GM19351 (cell line): ENCODE data around the gene CHSY3.
"Not testable (repeated sequence)": the region's sequence is repeated elsewhere in the genome, so short reads cannot be mapped to it uniquely, and the experiment has no call there.

Experiments
- ATAC-seq: cut with Tn5 transposase; IDR thresholded peaks from one replicate; pipeline ENCODE4 v1.9.1; 2021; ENCODE audit warnings: mild to moderate bottlenecking, moderate library complexity; ENCODE audit not compliant: unreplicated experiment

CHSY3 gene

GRCh38 chr5:130151239-130151638 lies 247.0 kb downstream of the CHSY3 start:
- ATAC-seq, result no peak

- no peak for ATAC-seq
Measured at GRCh38 chr5:130155345-130156011, 251.2 kb downstream of the CHSY3 start.

- no peak for ATAC-seq
Measured at GRCh38 chr5:130158036-130158435, 253.8 kb downstream of the CHSY3 start.

DNA sequence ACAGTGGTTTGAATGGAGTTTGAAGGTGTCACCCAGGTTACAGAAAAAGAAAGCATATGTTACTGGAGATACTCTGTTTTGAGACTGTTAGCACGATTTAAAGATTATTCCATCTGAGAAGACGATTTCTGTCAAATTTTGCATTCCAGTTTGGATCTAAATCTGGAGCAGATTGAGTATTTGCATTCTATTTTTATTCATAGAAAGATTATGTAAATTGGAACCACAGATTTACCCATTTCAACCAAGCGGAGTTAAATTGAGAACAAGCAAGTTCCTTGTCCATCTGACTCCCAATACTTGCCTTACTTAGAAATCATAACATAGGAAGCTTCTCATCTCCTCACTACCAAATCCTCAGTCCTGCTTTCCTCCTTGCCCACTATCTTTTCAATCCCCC lies 255.7 kb downstream of the CHSY3 start:
- ATAC-seq, result no peak

- no peak for ATAC-seq
Measured at GRCh38 chr5:130164966-130165365, 260.7 kb downstream of the CHSY3 start.

GRCh38 chr5:130166839-130167490 lies 262.7 kb downstream of the CHSY3 start:
- ATAC-seq, result no peak

DNA sequence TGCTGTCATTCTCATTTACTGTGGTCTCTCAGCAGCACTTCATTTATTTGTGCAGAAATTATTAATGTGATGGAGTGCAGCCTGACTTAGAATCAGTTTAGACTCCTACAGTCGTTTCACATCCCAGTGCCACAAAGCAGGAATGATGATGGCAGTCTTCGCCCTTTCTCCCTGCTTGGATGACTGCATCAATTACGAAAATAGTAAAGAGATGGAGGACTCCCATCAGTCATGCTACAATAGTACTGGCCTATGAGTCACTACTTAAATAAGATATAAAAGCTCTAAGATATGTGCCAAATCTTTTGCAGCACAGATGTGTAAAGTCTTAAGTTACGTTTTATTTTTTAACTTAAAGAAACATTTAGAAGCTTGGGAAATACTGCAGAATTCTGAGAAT lies 263.9 kb downstream of the CHSY3 start:
- no peak for ATAC-seq

DNA sequence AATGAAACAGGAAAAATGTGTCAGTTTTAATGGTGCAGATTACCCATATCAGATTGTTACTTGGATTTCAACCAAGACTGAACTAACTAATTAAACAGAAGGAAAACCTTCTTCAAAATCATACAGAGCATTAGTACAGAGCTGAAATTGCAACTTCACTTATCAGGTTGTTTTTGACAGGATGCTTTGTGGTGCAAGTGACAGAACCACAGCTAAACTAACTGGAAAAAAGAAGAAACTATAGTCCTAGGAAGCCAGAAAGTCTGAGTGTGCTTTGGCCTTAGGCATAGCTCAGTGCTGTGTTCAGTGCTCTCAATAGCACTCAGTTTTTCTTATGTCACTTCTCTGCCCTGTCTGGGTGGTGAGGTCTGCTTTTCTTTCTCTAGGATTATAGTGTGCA lies 267.4 kb downstream of the CHSY3 start:
- ATAC-seq, result no peak

- no peak for ATAC-seq
Measured at GRCh38 chr5:130183115-130183514, 278.9 kb downstream of the CHSY3 start.

DNA sequence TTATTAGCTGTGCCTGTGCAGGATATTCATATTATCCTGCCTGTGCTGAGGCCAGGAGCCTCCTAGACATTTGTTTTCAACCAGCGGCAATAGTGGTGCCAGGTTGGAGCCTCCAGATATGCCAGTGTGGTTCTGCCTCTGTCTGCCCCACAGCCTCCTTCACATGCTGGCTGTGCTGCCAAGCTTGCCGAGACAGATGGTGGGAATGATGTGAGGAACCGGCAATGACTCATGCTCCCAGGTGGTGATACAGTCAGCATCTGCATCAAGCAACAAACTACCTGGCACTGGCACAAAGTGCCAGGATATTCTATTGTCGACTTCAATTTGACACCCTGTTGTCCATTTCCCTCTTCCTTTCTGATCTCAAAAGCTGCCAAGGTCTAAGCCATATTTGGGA lies 285.7 kb downstream of the CHSY3 start:
- no peak for ATAC-seq

- peak; percentile 77 for ATAC-seq
Measured at GRCh38 chr5:130198927-130199326, 294.7 kb downstream of the CHSY3 start.

DNA sequence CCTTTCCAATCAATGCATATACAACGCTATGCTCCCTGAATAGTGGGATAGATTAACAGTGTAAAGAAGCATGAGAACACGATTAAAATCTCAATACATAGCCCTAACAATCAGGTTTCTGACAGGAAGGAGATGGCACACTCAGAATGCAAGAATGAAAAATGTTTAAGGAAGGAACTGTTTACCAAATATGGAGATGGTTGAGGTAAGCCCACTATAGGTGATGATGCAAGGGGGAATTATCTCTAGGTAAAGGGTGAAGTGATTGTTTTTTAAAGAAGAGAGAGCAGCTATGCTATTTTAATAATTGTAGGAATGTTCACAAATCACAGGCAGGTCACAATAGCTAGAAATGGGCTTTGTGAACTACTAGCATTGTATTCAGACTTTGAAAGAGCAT lies 302.4 kb downstream of the CHSY3 start:
- no peak for ATAC-seq

DNA sequence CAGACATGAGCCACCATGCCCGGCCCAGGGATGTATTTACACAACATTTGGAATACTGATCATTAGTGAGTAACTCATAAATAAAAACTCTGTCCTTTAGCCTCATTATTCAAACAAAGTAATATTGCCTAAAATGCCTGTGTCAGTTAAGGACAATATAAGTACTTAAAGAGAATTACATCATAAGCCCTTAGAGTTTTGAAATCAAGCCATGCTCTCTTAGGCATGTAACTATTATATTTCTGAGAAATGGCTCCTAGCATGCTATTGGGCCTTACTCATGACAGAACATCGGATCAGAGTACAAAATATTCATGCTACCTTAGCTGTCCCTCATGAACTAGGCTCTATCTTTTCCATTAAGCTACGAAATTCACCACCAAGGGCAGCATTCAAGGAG lies 309.3 kb downstream of the CHSY3 start:
- no peak for ATAC-seq

- ATAC-seq, result no peak
Measured at GRCh38 chr5:130216286-130216685, 312.0 kb downstream of the CHSY3 start.

DNA sequence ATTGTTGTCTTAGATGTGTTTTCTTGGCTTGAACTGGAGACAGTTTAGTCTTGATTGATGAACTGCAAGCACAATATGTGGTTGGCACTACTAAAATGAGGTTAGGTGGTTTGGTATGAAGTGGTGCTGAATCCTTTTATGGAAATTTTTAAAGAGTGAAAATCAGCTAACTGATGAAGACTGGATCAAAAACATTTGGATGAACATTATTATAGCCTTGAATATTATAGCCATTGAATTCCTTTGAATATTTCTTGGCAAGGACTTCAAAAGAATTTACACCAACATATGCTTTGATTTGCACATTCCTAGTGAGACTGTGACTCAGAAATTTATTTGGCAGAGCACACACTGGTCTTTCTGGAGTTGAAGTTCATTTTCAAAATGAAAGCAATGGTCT lies 318.3 kb downstream of the CHSY3 start:
- ATAC-seq, result no peak

- not testable (repeated sequence) for ATAC-seq
Measured at GRCh38 chr5:130226556-130226955, 322.3 kb downstream of the CHSY3 start.

DNA sequence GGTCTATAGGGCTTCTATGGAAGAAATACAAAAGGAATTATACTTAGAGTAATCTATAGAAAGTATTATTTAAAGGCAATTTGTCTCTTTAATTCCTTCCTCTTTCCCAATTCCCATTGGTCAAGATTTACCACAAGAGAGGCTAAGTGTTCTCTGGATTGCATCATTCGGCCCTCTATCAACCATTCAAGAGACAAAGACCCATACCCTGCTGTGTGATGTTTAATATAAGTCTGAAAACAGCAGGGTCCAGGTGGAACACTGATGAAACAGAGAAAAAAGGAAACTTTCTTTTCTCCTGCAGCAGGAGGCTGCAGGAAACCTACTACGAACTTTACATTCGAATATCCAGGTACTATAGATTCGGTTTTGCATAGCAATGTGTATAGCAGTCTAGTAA lies 323.4 kb downstream of the CHSY3 start:
- no peak for ATAC-seq

DNA sequence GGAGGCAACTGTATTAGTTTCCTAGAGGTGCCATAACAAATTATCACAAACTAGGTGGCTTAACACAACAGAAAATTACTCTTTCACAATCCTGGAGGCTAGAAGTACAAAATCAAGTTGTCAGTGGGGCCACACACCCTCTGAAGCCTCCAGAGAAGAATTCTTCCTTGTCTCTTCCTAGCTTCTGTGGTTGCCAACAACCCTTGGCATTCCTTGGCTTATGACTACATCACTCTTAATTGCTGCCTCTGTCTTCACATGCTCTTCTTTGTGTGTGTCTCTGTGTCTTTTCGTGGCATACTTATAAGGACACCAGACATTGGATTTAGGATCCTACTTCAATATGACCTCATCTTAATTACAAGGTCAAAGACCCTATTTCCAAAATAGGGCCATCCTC lies 327.5 kb downstream of the CHSY3 start:
- no peak for ATAC-seq

GRCh38 chr5:130234816-130235215 lies 330.6 kb downstream of the CHSY3 start:
- no peak for ATAC-seq
